Muscle layer of duodenum (tissue), 2 donors: Measurements from ENCODE around the gene NEURL1.

ENCODE experiments used
- H3K27ac ChIP-seq: one replicate; pipeline ENCODE4 v1.7.0; 2013; ENCODE audit warnings: mild to moderate bottlenecking, low read length
- H3K27me3 ChIP-seq: one replicate; pipeline ENCODE4 v1.7.0; 2013; ENCODE audit warnings: low read depth, mild to moderate bottlenecking, control low read depth, low read length
- H3K36me3 ChIP-seq, 2 donors: one replicate each; pipeline ENCODE4 v1.7.0; 2013; ENCODE audit warnings: low read length in 2 of 2, control low read depth in 1 of 2, mild to moderate bottlenecking in 1 of 2; ENCODE audit not compliant: insufficient read depth in 2 of 2, control insufficient read depth in 1 of 2
- H3K4me1 ChIP-seq, 2 donors: one replicate each; pipeline ENCODE4 v1.7.0; 2013; ENCODE audit warnings: low read length in 2 of 2, mild to moderate bottlenecking in 2 of 2, control low read depth in 1 of 2, moderate library complexity in 1 of 2; ENCODE audit not compliant: insufficient read depth in 2 of 2, control insufficient read depth in 1 of 2
- H3K4me3 ChIP-seq, 2 donors: one replicate each; pipeline ENCODE4 v1.7.0; 2013; ENCODE audit warnings: low read length in 2 of 2, low read depth in 1 of 2, mild to moderate bottlenecking in 1 of 2
- H3K9me3 ChIP-seq, 2 donors: one replicate each; pipeline ENCODE4 v1.7.0; 2013; ENCODE audit warnings: low read length in 2 of 2, control low read depth in 1 of 2, mild to moderate bottlenecking in 1 of 2; ENCODE audit not compliant: control insufficient read depth in 1 of 2
- donor health status: healthy.

The NEURL1 gene

GRCh38 chr10:103641326-103641725, 147.8 kb downstream of the NEURL1 start:
- no peak overlapping the region for H3K27ac ChIP-seq
- peaks cover 16 to 52% of the 10 kb centered on the region in 2 donors for H3K4me1 ChIP-seq
- H3K4me3 ChIP-seq = no peak overlapping the region
- H3K9me3 ChIP-seq = no peaks in the 10 kb centered on the region
- no peaks in the 10 kb centered on the region for H3K36me3 ChIP-seq
- H3K27me3 ChIP-seq = no peaks in the 10 kb centered on the region
